Mucosa of descending colon (tissue), 3 donors: ENCODE measurements around the gene TXNL4B. TPM values are rescaled to one million over a fixed set of nuclear protein-coding genes. Genes with fewer than 3 reads are reported as not detected.

ENCODE experiments used
- ATAC-seq: fragments of 200-7000 bp; cut with Tn5 transposase; one replicate; pipeline ENCODE4 v1.9.1; 2020; ENCODE audit warnings: mild to moderate bottlenecking, moderate library complexity
- DNase-seq, 3 donors: peaks; one replicate each; pipeline ENCODE4 v3.0.0-alpha.2; 2020
- H3K36me3 ChIP-seq: fragments of 200-600 bp; one replicate; pipeline ENCODE4 v1.8.0; 2021; ENCODE audit warnings: low read depth, mild to moderate bottlenecking
- H3K4me1 ChIP-seq: fragments of 200-600 bp; one replicate; pipeline ENCODE4 v1.8.0; 2021; ENCODE audit warnings: low read depth, mild to moderate bottlenecking
- H3K4me3 ChIP-seq: fragments of 200-600 bp; one replicate; pipeline ENCODE4 v1.8.0; 2021; ENCODE audit warnings: mild to moderate bottlenecking
- H3K9me3 ChIP-seq: fragments of 200-600 bp; one replicate; pipeline ENCODE4 v1.8.0; 2021; ENCODE audit warnings: mild to moderate bottlenecking
- intact Hi-C, 2 donors: fragments of 100-400 bp; cut with DNase I in 1 of 2; cut with micrococcal nuclease in 1 of 2; formaldehyde crosslinking; loops; one replicate each; pipeline versions ENCODE4 v1.11.0 to v1.11.1; 2022; cut with DNase I, micrococcal nuclease
- total RNA-seq, 3 donors: library from RNA; stranded (reverse); fragmentation: NEBNext Ultra II Directional in 2 of 3; extraction: Animal tissue kit (Norgen Biotek cat#: 25700) in 2 of 3; gene quantifications; one replicate each; pipeline versions ENCODE4 v1.2.1 to v1.2.4, GENCODE V29; 2021 to 2023
- TF ChIP-seq, protein P1 (sequence below): fragments of 200-600 bp; IDR thresholded peaks from one replicate; pipeline ENCODE4 v1.8.0; 2022; ENCODE audit warnings: antibody characterized with exemption, mild to moderate bottlenecking
- donor health status: DM: no; HTN: no; CAD: no; lungs with moderate emphysema.
- donor health status: DM: no; HTN: no; CAD: no.
- donor health status: DM: no; HTN: yes; CAD: no.

The TXNL4B gene
- total RNA-seq, 3 donors from 2014 or later: 9.8 to 14.5 (median 12.0) TPM

DNA sequence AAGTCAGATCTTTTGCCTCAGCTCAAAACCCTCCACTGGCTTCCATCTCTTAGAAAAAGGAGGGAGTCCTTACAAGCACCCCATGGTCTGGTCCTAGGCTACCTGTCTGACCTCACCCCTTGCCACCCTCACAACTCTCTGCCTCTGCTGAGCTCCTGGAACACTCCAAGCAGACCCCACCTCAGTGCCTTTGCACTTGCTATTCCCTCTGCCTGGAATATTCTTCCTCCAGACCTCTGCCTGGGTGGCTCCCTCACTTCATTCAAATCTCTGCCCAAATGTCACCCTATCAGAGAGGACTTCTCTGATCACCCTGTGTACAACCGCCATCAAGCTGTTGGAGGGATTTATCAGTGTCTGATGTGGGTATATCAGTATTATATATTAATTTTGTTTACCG is 41.1 kb upstream of the TXNL4B start:
- H3K9me3 ChIP-seq: no peaks in the 10 kb centered on the region
- intact Hi-C loops: no loop called here
- TF ChIP-seq, protein P1, sequence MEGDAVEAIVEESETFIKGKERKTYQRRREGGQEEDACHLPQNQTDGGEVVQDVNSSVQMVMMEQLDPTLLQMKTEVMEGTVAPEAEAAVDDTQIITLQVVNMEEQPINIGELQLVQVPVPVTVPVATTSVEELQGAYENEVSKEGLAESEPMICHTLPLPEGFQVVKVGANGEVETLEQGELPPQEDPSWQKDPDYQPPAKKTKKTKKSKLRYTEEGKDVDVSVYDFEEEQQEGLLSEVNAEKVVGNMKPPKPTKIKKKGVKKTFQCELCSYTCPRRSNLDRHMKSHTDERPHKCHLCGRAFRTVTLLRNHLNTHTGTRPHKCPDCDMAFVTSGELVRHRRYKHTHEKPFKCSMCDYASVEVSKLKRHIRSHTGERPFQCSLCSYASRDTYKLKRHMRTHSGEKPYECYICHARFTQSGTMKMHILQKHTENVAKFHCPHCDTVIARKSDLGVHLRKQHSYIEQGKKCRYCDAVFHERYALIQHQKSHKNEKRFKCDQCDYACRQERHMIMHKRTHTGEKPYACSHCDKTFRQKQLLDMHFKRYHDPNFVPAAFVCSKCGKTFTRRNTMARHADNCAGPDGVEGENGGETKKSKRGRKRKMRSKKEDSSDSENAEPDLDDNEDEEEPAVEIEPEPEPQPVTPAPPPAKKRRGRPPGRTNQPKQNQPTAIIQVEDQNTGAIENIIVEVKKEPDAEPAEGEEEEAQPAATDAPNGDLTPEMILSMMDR: no peak
- H3K4me1 ChIP-seq: no peaks in the 10 kb centered on the region
- no peak for ATAC-seq
- no peak for DNase-seq
- no peaks in the 10 kb centered on the region for H3K36me3 ChIP-seq
- H3K4me3 ChIP-seq: no peak overlapping the region

DNA sequence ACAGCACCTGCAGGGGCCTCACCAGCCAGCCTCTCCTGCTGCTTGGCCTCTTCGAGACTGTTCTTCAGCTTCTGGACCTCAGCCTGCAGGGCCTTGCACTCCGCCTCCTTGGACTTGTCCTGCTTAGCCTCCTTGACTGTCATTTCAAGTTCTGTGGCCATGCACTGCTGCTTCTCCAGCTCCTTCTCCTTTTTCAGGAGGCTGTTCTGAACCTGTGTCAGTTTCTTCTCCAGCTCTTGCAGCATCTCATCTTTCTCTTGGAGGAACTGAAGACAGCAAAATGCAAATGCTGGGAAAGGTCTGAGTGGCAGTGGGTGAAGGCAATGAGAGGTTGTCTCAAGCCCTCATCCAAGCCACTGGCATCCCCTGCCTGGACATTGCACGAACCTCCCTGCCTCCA is 39.3 kb upstream of the TXNL4B start:
- H3K36me3 ChIP-seq: no peaks in the 10 kb centered on the region
- ATAC-seq (no peak), DNase-seq (no peak)
- TF ChIP-seq, protein P1: no peak
- no peaks in the 10 kb centered on the region for H3K9me3 ChIP-seq
- H3K4me1 ChIP-seq: no peaks in the 10 kb centered on the region
- intact Hi-C loops: no loop called here
- no peak overlapping the region for H3K4me3 ChIP-seq

DNA sequence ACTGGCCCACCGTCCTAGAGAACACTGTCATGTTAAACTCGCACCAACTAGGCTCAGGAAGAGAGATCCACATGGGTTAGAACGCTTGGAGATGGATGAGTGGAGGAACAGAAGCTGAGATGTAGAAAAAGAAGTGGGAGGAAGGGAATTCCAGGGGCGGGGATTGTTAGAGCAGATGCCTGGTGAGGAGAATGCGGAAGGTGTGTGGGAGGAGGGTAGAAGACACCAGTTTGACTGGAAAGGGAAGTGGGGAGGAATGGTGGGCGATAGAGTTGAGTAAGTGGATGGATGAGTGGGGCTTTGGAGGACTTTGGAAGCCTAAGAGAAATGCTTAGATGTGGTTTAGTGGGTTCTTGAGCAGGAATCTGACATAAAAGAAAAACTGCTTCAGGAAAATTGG is 37.6 kb upstream of the TXNL4B start:
- Histone ChIP-seq H3K9me3 (no peaks in the 10 kb centered on the region), H3K36me3 (no peaks in the 10 kb centered on the region), H3K4me1 (peaks cover under 1% of the 10 kb centered on the region), H3K4me3 (no peak overlapping the region)
- DNase-seq (no peak), ATAC-seq (no peak)
- intact Hi-C loops: no loop called here
- TF ChIP-seq, protein P1: no peak

DNA sequence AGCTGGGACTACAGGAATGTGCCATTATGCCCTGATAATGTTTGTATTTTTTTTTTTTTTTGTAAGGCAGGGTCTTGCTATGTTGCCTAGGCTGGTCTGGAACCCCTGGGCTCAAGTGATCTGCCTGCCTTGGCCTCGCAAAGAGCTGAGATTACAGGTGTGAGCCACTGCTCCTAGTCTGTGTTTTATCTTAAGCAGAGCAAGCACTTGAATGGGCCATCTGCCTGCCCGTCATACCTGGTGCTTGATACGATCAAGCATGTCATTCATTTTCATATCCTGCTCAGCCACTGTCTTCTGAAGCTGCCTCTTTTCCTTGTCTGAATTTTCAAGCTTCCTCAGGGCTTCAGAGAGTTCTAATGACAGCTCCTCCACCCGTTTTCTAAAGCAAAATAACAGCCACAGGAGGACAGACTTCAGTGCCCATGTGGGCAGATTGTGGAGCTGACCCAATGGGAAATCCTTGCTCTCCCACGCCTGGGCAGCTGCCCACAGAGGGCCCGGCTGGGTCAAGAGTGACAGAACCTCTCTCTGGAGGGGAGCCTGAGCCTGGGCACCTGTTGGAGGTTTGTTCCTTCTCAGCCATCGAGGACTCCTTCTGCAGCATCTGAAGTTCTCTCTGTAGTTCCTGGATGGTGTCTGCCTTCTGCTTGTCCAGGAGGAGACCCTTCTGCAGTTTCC is 36.7 kb upstream of the TXNL4B start:
- ATAC-seq (no peak), DNase-seq (no peak)
- peaks cover 9% of the 10 kb centered on the region for H3K4me1 ChIP-seq
- no peak overlapping the region for H3K4me3 ChIP-seq
- no peaks in the 10 kb centered on the region for H3K36me3 ChIP-seq
- intact Hi-C loops: loop anchor here in 1 of 2 donors (5.0 kb wide), 1 partner anchor 337 kb away; no protein-coding TSS in a partner anchor
- TF ChIP-seq, protein P1: no peak
- no peaks in the 10 kb centered on the region for H3K9me3 ChIP-seq

DNA sequence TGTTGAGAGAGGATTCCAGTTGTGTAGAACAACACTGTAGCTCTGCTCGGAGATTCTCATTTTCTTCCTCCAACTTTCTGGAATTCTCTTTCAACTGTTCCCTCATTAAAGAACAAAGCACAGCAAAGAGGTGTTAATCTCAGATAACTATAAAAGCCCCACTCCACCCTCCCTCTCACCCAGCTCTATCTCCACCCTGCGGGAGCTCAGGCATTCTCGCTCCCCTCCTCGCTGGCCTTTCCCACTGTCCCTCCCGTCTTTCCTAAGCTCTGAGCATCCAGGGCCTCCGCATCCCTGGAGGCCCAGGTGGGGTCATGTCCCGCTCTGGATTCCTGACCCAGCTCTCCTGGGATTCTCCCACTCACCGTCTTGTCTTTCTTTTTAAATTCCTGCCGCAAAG is 35.3 kb upstream of the TXNL4B start:
- peaks cover 9% of the 10 kb centered on the region for H3K4me1 ChIP-seq
- TF ChIP-seq, protein P1: no peak
- intact Hi-C loops: loop anchor here in 1 of 2 donors (5.0 kb wide), 1 partner anchor 339 kb away; no protein-coding TSS in a partner anchor

More for the DNA sequence above, 35.3 kb upstream of the TXNL4B start:
- ATAC-seq (no peak), DNase-seq (no peak)
- no peaks in the 10 kb centered on the region for H3K36me3 ChIP-seq
- no peaks in the 10 kb centered on the region for H3K9me3 ChIP-seq
- no peak overlapping the region for H3K4me3 ChIP-seq
